NCI-H1694 (cell line): ENCODE results near the gene NELL1.

Source experiments
- DNase-seq: peaks from one replicate; lab custom pipeline; 2025; lab: John Stamatoyannopoulos, UW

Gene NELL1

DNA sequence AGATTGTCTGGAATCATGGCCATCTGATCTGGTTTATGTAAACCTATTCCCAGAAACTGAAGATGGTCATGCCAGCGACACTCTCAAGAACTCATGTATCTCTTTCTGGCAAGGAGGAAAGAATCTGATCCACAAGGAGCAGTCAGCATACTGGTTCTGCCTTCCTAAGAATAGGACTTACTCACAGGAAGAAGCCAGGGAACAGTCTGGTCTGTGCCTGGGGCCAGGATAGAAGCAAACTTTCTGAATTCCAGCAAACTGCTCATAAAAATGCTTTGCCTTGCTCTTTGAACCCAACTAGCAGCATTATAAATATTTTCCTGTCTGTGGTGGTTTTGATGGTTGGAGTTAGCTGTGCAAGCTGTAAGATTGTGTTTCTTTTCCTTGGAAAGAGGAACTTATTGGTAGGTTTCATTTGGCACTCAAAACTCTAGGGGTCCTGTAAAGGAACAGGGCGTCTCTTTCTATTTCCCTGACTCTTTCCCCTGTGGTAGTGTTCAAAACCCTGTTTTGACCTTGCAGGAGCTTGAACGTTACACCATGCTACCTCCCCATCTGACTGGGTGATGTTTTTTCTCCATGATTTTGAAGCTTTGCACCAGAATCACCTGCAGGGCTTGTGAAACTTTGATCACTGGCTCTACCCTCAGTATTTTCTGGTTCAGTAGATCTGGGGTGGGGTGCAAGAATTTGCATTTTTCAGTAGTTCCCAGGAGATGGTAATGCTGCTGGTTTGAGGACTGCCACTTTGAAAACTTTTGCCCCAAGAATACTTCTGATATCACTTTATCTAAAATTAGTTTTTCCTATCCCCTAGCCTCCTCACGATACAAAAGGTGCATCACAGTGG lies 895.7 kb downstream of the NELL1 start:
- DNase-seq: no peak

DNA sequence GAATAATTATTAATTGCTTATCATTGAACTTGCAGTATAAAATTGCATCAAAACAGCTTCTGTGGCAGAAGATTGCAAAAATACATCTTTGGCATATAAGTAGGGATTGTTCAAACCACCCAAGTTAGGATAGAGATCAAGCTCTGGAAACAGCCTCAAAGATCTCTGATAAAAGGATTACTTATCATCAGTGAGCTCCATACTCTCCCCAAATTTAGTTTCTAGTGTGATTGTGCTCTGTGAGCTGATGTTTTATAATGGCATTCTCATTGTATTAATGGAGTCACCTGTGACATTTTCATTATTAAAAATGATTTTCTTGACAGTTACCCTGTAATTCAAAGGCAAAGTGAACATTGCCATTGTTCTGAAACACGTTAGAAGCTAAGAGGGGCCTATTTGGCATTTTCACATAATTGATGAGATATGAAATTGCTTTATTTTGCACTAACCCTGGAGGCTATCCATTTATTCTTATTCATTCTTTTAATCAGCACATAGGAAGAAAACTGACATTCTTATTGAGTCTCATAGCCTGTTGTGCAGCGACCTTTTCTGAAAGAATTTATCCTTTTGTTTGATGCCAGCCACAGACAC lies 897.2 kb downstream of the NELL1 start:
- no peak for DNase-seq

DNA sequence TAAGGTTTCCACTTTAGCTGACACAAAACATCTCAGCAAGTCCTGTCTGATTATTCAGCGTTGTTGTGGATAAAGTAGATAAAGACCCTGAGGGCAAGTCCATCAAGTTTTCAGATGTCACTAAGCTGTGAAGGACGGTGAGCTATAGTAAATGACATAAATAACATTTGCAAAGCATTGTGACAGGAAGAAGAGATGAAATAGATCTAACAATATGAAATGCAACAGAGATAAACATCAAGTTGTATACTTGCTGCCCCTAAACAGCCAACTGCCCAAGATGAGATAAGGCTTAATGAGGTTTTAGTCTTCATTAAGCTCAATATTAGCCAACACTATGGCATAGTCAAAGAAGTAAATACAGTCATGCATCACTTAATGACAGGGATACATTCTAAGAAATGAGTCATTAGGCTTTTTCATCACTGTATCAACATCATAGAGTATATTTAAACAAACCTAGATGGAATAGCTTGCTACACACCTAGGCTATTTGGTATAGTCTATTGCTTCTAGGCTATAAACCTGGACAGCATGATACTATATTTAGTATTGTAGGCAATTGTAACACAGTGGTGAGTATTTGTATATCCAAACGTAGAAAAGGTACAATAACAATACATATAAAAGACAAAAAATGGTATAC lies 898.4 kb downstream of the NELL1 start:
- DNase-seq: no peak

DNA sequence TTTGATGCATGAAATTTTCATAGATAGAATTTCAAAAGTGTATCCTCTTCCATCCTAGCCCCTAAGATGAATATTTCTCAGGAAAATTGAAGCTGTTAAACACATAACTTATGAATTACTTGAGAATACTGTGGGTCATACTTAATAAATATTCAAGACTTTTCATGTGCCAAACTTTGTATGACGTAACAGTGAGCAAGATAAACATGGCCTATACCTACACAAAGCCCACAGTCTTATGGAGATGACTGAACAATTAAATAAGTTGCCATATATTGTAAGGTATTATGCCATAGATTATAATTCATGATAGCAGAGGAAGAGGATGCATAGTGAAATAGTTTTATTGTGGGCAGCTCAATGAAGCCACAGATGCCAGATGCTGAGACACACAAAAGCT lies 902.8 kb downstream of the NELL1 start:
- no peak for DNase-seq

DNA sequence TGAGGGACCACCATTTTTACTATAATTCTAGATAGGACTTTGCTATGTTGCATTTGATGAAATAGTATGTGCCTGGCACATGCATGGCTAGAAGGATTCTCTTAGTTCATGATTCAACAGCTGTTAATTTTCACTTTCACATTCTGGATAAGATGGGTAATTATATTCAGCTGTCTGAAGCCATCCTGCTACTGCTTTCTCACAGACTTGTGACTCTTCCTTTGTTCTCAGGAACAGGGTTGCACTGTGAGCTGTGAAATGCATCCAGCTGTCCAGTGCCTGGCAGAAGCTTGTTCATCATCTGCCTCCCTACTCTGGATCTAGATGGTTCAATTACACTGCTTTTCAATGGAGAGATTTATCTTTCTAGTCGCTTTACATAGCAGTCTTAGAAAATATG lies 913.4 kb downstream of the NELL1 start:
- DNase-seq: peak; percentile 4

DNA sequence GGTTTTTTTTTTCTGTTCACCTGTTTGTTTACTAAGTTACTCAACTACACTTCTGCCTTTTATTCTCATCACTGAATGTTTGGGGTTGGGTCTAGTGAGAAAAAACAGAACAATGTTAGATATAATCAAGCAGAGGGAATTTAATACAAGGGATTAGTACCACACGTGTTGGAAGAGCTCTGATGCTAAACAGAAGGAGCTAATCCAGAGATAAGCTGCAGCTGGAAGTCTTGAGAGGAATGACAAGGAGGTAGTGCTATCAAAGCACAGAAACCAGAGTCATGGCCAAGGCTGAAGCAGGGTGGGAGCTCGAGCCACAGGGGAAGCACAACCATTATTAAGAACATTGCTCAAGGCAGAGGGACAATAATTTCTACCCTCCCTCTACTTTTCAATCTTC lies 919.4 kb downstream of the NELL1 start:
- no peak for DNase-seq

DNA sequence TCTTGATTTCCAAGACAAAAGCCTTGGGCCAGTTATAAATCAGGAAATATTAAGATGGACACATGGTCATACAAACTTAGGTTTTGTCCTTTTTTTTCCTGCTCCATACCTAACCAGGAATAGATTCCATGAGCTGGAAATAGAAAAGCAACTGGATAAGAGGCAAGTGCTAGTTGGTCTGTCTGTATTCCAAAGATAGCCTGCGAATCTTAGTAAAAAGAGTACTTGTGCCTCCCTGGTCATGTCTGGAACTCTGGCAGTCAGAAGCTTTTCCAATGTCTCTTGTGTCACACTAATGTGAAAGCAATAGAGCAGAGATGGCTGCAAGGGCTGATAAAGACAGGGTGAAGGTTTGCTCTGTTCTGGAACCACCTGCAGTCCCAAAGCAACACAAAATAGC lies 933.3 kb downstream of the NELL1 start:
- DNase-seq: no peak

DNA sequence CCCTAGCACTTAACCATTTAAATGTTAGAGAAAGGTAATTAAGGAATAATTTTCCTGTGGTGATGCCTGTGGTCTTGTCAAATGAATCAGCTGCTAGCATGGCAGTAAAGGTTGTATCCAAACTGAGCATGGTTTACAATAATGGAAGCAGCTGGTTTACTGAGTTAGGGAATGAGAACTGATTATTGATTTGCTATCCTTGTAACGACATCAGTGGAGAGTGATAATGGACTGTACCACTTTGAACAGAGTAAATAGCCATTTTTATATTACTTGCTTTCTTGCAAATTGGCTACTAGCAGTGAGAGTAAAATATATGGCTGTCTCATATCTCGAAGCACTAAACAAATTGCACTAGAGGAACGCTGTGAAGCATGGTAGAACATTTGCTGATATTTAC lies 934.5 kb downstream of the NELL1 start:
- DNase-seq: no peak

DNA sequence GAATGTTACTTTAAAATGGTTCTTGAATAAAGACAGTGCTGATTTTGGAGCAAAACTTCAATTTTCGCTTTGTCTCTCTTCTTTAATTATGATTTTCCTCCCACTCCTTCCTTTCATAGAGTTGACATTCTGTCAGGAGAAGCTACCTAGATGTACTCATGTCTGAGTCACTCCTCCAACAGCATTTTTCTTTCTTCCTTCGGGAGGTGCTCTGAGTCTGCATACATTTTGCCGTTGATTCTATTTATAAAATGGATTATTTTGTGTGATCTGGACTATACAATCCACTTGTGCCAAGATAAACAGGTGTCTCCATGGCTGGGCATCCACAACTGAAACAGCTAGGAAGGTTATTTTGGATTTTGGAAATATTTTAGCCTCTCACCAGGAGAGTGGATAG lies 935.2 kb downstream of the NELL1 start:
- DNase-seq: no peak

DNA sequence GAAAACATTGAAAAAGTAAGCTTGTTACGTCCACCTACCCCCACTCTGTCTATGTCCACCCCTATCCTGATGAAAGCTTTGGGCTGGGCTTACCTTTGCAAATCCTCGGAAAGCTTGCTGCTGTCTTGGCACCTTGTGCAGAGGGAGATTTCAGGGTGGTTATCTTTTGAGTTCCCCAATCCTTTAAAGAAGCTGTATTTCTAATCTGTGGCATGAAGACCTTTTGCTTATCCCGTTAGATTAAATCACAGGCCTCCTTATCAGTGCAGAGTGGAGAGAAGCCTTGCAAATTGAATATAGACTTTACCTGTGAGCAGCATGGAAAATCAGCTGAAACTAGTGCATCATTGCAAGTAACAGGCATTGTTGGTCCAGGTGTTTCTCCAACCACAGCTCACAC lies 942.9 kb downstream of the NELL1 start:
- DNase-seq: no peak

DNA sequence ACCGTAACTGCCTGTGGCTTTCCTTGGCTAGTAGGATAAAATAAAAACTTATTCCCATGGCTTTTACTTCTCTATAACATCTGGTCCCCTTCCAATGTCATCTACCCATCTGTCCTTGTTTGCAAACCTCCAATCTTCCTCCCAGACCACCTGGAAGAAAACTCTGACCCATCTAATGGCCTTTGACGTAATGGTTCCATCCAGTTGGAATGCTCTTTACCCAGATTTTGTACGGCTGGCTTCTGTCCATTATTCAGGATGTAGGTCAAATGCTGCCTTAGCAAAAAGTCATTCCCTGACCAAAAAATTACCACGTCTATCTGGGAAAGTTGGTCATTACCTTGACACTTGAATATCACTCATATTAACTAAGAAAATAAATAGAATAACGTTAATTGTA lies 945.6 kb downstream of the NELL1 start:
- DNase-seq: no peak

DNA sequence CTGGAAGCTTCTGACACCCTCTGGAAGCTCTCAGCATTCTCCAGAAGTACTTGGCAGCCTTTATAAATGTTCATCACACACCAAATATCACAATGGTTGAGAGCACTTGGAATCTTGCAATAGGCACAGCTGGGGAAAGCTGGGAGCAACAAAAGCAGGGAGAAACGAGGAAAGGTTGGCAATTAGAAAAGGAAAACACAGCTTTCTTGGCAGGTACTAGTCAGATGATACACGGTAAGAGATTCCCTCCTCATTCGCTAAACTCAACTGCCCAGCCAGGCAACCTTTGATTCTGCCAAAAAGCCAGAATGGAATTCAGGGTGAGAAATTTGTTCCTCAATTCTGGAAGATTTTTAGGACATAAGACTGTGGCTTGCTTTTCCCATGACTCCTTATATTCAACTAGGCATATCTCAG lies 946.6 kb downstream of the NELL1 start:
- DNase-seq: no peak

DNA sequence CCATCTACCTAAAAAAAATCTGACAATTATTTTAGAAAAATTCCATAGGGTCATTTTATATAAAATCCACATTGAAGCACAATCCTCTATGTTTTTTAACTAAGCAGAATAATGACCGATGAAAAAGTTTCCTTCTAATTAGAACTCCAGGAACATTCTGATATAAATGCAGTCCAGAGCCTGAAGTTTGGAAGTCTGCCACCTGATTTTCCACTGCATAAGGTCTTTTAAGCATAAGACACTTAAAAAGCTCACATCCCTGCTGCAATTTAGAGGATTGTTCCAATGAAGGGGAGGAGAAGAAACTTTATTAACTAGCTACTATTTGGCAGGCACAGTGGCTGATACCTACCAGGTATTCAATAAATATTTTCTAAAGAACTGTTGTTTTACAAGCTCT lies 953.2 kb downstream of the NELL1 start:
- DNase-seq: peak; percentile 7

DNA sequence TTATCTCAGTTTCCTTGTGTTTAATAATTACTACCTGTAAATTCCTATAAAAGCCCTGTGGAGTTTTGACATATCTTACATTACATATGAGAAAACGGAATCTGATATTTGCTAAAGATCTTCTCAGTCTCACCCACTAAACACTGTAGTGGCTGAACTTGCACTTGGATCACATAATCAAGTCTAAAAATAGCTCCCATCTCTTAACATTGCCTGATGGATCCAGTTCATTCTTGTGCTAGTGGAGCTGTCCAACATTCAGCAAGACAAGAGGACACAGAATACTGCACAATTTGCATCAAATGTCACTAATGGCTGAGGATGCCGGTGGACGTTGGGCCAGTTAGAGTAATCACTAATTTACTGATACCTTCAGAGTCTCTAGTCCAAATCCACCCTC lies 953.6 kb downstream of the NELL1 start:
- peak; percentile 19 for DNase-seq
